NCI-H1048 (cell line): Measurements from ENCODE around the gene MYBPC1.
"Not testable (repeated sequence)": the region's sequence is repeated elsewhere in the genome, so short reads cannot be mapped to it uniquely, and the experiment has no call there.

Experiments
- DNase-seq: peaks from one replicate; lab custom pipeline; 2025; lab: John Stamatoyannopoulos, UW

The MYBPC1 gene, protein sequence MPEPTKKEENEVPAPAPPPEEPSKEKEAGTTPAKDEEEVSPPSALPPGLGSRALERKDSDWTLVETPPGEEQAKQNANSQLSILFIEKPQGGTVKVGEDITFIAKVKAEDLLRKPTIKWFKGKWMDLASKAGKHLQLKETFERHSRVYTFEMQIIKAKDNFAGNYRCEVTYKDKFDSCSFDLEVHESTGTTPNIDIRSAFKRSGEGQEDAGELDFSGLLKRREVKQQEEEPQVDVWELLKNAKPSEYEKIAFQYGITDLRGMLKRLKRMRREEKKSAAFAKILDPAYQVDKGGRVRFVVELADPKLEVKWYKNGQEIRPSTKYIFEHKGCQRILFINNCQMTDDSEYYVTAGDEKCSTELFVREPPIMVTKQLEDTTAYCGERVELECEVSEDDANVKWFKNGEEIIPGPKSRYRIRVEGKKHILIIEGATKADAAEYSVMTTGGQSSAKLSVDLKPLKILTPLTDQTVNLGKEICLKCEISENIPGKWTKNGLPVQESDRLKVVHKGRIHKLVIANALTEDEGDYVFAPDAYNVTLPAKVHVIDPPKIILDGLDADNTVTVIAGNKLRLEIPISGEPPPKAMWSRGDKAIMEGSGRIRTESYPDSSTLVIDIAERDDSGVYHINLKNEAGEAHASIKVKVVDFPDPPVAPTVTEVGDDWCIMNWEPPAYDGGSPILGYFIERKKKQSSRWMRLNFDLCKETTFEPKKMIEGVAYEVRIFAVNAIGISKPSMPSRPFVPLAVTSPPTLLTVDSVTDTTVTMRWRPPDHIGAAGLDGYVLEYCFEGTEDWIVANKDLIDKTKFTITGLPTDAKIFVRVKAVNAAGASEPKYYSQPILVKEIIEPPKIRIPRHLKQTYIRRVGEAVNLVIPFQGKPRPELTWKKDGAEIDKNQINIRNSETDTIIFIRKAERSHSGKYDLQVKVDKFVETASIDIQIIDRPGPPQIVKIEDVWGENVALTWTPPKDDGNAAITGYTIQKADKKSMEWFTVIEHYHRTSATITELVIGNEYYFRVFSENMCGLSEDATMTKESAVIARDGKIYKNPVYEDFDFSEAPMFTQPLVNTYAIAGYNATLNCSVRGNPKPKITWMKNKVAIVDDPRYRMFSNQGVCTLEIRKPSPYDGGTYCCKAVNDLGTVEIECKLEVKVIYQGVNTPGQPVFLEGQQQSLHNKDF

GRCh38 chr12:101594700-101595099 is at the start of gene MYBPC1:
Gene MYBPC1, plus strand, starts transcription at chr12:101594971. Its CDS starts 100 bp downstream, at chr12:101595071.
- DNase-seq: no peak

DNA sequence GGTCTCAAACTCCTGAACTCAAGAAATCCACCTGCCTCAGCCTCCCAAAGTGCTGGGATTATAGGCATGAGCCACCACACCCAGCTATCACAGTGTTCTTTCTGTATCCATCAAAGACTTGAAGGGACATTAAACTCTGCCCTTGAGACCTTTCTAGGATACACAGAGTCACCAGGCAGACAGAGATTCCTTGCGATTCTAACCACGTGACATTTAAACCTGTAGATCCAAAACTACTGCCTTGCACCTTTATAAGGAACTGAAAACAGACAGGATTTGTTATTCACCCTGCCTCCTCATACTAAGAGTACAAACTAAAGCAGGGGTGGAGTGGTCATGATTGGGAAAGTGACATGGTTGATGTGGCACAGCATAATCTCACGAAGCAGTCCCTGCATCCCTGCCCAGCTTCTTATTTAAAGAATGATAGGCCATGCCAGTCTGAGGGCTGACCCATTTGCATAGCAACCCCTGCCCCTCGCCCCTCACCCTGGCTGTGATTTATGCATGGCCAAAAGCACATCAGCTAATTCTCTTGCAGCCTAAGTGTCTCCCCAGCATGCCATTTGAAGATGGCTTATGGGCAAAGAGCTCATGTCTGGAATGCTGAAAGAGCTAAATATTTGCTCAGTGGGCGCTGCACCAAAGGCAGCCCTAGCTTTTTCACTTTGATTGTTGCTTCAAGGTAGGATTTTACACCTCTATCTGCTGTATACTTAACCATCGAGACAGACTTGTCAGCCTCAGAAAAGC is 43.2 kb upstream of the MYBPC1 start:
- no peak for DNase-seq

DNA sequence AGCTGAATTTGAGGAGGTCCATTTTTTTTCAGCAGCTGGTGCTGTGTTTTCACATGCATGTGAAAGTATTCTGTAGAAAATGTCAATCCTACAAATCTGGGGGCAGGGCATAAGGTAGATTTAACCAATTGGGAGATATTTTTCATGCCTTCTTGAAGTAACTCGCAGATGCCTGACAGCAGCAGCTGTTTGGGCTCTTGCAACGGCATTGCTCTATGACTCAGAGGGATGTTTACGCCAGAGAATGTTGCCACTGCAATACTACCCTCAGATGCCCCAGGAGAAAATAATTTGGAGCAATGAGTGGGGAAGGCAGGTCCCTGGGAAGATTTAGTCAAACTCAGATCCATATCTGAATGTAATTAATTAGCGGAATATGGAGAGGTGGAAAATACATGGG is 42.5 kb upstream of the MYBPC1 start:
- DNase-seq: no peak

- DNase-seq: no peak
Measured at GRCh38 chr12:101557094-101557493, 37.7 kb upstream of the MYBPC1 start.

GRCh38 chr12:101558726-101559125 is 36.0 kb upstream of the MYBPC1 start:
- not testable (repeated sequence) for DNase-seq

- no peak for DNase-seq
Measured at GRCh38 chr12:101563212-101563611, 31.6 kb upstream of the MYBPC1 start.

GRCh38 chr12:101564912-101565311 is 29.9 kb upstream of the MYBPC1 start:
- DNase-seq: no peak

DNA sequence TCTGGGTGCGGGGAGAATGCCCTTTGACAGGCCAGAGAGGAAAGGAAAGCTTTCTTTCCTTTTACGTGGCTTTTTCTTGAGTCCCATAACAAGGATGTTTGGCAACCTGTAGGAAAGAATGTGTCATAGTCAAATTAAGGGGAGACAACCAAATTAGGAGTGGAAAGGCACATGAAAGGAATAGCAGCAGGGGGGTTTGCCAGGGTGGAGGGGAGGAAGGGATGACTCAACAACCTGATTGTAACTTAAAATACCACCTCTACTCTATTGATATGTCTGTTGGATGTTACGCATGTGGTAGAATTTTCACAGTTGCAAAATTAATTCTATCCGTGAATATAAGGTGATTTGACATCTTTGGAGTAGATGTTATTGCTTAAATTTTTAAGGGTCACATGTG is 28.5 kb upstream of the MYBPC1 start:
- peak; percentile 9 for DNase-seq

- no peak for DNase-seq
Measured at GRCh38 chr12:101567918-101568317, 26.9 kb upstream of the MYBPC1 start.

DNA sequence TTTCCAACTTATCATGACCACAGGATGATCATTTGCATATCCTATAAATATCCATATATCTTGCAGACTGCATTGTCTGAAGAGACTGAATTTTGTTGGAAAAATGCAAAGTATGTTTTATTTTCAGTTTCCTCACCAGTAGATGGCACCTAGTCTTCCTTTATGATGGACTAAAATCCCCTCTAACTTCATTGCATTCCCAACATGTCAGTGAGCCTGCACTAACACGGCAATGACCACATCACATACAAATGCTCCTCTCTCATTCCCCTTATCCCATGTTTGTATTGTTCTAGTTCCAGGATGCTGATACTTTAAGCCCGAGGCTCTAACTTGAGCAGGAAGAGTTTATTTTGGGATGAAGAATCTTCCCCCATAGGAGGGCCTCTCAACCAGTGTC is 24.7 kb upstream of the MYBPC1 start:
- peak; percentile 12 for DNase-seq

GRCh38 chr12:101571105-101571504 is 23.7 kb upstream of the MYBPC1 start:
- no peak for DNase-seq

- DNase-seq: no peak
Measured at GRCh38 chr12:101573743-101574142, 21.0 kb upstream of the MYBPC1 start.

GRCh38 chr12:101578417-101578816 is 16.4 kb upstream of the MYBPC1 start:
- no peak for DNase-seq

GRCh38 chr12:101581190-101581589 is 13.6 kb upstream of the MYBPC1 start:
- no peak for DNase-seq

GRCh38 chr12:101582937-101583336 is 11.8 kb upstream of the MYBPC1 start:
- DNase-seq: no peak

- DNase-seq: no peak
Measured at GRCh38 chr12:101590383-101590782, 4.4 kb upstream of the MYBPC1 start.

DNA sequence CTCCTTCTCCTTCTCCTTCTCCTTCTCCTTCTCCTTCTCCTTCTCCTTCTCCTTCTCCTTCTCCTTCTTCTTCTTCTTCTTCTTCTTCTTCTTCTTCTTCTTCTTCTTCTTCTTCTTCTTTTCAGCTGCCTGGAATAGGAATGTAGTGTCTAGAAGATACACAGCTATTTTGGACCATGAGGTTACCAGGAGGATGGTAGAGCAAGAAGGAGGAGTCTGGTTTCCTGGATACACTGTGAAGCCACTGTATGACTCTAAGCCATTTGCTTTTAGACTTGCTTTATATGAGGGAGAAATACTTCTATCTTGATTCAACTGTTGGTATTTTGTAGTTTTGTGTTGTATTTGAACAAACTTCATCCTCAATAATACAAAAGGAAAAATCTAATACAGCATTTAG is 3.0 kb upstream of the MYBPC1 start:
- DNase-seq: no peak

GRCh38 chr12:101592448-101592847 is 2.3 kb upstream of the MYBPC1 start:
- DNase-seq: no peak

- DNase-seq: no peak
Measured at GRCh38 chr12:101592921-101593320, 1.9 kb upstream of the MYBPC1 start.

DNA sequence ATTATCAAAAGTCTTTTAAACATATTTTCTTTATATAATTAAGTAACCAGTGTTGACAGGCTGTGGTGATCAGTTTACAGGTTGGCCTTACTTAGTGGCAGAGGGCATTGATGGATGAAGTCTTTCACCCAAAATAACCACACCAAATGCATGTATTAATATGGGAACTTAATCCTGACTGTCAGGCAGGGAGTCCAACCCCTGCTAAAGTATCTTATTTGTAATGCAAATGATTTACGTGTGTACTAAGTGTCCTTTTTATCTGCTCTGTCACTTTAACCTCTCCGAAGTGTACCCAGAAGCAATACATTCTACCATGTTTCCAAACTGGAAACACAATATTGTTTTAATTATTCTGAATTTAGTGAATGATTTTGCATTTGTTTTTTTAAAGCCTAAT is 1.4 kb downstream of the MYBPC1 start:
- no peak for DNase-seq

- DNase-seq: no peak
Measured at GRCh38 chr12:101597164-101597563, 2.4 kb downstream of the MYBPC1 start.

GRCh38 chr12:101598483-101598882 is 3.7 kb downstream of the MYBPC1 start:
- DNase-seq: no peak
